G401 (cell line): ENCODE results near the gene THSD7A. TPM values are rescaled to one million over a fixed set of nuclear protein-coding genes. Genes with fewer than 3 reads are reported as not detected.

ENCODE experiments used
- DNase-seq: peaks from one replicate; pipeline ENCODE4 v3.0.0-alpha.2; 2015; ENCODE audit warnings: low spot score
- in situ Hi-C: cut with HindIII; loops from 2 replicates; pipeline ENCODE4 v1.10.0; 2016; ENCODE audit warnings: low sequenced_read_pairs, mixed read lengths
- total RNA-seq: library from RNA; depleted of rRNA; stranded (reverse); fragments of >200 nt; shearing (Covaris generic); gene quantifications from 2 replicates; pipeline ENCODE4 v1.2.3, GENCODE V29; 2014

THSD7A gene
- total RNA-seq, 1 experiment from 2014 or later = not detected

GRCh38 chr7:11486271-11486670 is 345.7 kb downstream of the THSD7A start:
- in situ Hi-C loops = no loop called here
- DNase-seq = no peak

GRCh38 chr7:11485636-11486035 is 346.4 kb downstream of the THSD7A start:
- in situ Hi-C loops = no loop called here
- no peak for DNase-seq

- no peak for DNase-seq
- in situ Hi-C loops = no loop called here
These were observed 351.9 kb downstream of the THSD7A start for GRCh38 chr7:11480143-11480542.

DNA sequence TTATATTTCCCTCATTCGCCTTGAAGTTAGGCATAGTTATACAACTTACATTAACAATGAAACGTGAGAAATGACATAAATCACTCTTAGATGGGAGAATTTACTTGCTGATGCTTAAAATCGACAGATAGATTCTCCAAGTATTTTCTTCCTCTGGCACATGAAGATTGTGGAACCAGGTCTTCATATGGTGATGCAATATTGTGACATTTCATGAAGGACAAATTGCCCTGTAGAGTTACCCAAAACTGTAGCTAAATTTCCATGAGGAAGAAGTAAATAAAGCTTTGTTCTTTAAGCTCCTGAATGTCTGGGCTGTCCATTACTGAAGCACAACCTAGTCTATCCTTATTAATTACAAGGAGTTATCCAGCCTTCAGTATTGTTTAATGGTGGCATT is 353.1 kb downstream of the THSD7A start:
- in situ Hi-C loops = no loop called here
- DNase-seq = no peak

- DNase-seq = no peak
- in situ Hi-C loops = no loop called here
These were observed 353.6 kb downstream of the THSD7A start for GRCh38 chr7:11478426-11478825.

GRCh38 chr7:11474902-11475585 is 357.0 kb downstream of the THSD7A start:
- in situ Hi-C loops = no loop called here

DNA sequence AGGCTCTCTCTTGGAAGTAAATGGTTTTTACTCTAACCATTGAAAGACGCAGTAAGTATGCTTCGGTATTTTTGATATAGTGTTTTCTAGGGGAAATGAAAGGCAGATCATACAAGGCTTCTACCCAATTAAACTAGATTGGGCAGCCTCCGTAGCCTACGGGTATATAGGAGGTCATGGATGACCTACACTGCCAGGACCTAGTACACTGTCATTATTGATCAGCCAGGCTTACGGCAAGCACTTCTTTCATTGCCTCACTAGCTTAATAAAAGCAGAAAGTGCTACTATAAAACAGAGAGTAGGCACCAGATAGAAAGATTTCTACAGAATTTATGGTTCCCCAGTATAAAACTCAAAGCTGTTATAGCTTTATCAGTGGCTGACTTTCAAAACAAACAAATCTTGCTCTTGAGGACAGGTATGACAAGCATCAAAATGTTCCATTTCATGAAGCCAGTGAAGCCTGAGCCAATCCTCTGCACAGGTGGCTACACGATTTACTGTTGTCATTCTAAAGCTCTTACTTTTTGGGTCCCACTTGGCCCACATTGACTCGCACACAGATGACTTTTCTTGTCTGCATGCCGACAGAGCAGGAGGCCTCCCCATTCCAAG is 358.1 kb downstream of the THSD7A start:
- in situ Hi-C loops = no loop called here
- no peak for DNase-seq

More at GRCh38 chr7:11474902-11475585, 357.0 kb downstream of the THSD7A start:
- no peak for DNase-seq

DNA sequence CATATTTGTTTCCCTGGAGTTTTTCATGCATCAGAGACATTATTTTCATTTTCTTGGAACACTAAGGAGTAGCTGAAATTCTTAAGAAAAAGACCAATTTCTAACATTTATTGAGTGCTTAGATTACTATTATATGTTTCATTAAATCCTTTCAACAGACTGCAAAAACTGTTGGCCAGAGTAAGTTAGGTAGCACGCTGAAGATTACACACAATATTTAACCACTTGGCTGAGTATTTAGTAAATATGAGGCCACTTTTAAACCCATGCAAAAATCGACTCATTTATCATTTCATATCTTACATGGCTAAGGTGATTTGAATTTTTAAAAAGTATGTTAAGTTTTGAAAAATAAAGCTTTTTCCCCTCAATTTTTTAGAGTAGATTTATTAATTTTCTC is 358.8 kb downstream of the THSD7A start:
- no peak for DNase-seq
- in situ Hi-C loops = no loop called here

- DNase-seq = no peak
- in situ Hi-C loops = no loop called here
These were observed 359.4 kb downstream of the THSD7A start for GRCh38 chr7:11472646-11473045.

DNA sequence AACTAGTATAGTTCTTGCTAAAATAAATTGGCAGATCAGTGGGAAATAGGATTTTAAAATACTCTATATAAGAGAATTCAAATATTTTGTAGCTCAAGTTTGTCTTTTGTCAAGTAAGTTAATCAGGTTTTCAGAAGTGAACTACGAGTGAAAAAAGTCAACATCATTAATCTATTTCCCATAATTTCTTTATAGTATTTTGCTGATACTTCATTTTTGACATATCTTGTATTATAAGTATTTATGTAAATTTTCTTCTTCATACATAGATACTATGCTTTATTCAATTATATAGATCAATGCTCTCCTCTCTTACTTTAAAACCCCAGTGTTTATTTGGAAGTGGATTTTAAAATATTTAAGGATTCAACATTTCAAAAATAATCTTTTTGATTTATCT is 360.7 kb downstream of the THSD7A start:
- in situ Hi-C loops = no loop called here
- DNase-seq = no peak

DNA sequence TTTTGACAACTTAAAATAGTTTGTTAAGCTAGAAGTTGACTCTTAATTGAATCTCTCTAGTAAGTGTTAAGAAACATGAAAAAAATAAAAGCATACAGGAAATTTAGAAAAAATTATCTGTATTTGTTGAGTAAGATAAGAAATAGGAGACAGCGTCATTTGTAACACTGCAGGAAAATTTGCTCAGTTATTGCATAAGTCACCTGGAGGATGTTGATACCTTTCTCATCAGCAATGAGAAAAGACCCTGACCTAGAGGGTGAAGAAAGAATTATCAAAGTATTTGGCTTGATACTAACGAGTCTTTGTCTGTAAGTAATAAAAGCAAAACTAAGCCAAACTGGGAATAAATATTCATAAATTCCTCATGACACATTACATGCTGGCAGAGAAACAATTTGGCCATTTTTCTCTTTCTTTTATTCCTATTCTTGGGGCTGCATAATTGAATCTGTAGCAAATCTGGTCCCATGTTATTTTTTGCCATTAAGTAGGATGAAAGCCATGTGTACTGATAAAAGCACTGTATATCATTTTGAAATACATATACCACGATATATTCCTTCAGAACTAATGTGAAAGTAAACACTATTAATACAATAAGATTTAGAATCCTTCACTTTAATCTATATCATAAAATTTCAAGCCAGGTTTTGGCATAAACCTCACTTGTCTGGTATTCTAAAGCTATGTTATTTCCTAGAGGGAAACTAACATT is 362.8 kb downstream of the THSD7A start:
- in situ Hi-C loops = no loop called here
- no peak for DNase-seq

DNA sequence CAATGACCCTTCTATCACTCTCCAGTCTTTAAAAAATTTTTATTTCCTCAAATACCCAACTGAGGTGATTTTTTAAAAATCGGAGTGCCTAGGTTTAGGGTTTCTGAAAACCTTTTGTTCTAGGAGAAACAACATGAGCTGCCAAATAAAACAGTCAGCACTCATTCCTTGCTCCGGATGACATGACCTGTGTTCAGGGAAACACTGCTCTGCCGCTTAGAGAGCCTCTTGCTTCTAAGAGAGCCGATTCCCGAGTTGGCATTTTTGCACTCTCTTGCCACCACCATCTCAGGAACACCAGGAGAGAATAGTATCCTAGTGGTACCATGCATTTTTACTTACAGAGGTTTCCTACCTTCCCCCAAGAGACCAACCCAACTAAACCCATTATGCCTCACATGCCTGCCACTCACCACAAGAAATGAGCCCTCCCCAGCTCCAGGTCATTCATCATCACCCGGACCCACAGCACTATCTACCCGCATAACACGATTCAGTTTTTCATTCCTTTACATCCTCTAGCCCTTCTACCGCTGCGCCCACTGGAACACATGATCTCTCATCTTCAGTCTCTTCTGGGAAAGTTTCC is 365.4 kb downstream of the THSD7A start:
- no peak for DNase-seq
- in situ Hi-C loops = no loop called here

- in situ Hi-C loops = no loop called here
- no peak for DNase-seq
These were observed 367.4 kb downstream of the THSD7A start for GRCh38 chr7:11464624-11465023.

DNA sequence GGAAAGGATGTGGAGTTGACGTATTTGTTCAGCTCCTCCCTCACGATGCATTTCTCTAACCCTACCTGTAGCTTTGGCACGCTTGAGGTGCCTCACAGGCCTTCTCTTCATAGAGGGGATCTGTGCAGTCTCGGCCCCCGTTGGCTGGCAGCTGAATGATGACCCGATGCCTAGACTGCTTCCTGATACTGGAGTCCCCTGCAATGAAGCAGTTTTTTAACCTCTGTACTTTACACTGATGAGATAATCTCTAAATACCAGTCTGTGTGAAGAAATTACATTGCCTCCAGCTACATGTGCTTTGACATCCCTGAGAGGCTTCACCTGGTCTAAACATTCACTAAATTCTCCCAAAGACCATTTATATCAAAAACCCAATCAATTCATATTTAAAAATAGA is 370.1 kb downstream of the THSD7A start:
- in situ Hi-C loops = no loop called here
- no peak for DNase-seq

GRCh38 chr7:11458736-11459483 is 373.1 kb downstream of the THSD7A start:
- in situ Hi-C loops = no loop called here
- no peak for DNase-seq

GRCh38 chr7:11457419-11457818 is 374.6 kb downstream of the THSD7A start:
- no peak for DNase-seq
- in situ Hi-C loops = no loop called here

- in situ Hi-C loops = no loop called here
- no peak for DNase-seq
These were observed 375.4 kb downstream of the THSD7A start for GRCh38 chr7:11456574-11456973.

GRCh38 chr7:11452476-11452875 is 379.5 kb downstream of the THSD7A start:
- no peak for DNase-seq
- in situ Hi-C loops = no loop called here

- no peak for DNase-seq
- in situ Hi-C loops = no loop called here
These were observed 381.7 kb downstream of the THSD7A start for GRCh38 chr7:11450281-11450680.
